ENCODE results near the gene CEP152. TPM values are rescaled to one million over a fixed set of nuclear protein-coding genes. Genes with fewer than 3 reads are reported as not detected.

Gene CEP152
- 1.1 and 1.6 TPM in 2 replicates for total RNA-seq

GRCh38 chr15:48810414-48811324 is at the start of gene CEP152:
CEP152 (minus strand) TSS chr15:48811069; CDS start chr15:48805649, 5,420 bp downstream.

Other genes with a start within 250 kb of the CEP152 start
- 129 and 130 TPM in 2 replicates for gene FBN1, start 165.4 kb downstream of the CEP152 start, total RNA-seq
- 163 and 203 TPM in 2 replicates for gene EID1, start 67.1 kb upstream of the CEP152 start, total RNA-seq
- 0.11 and 0.34 TPM in 2 replicates for gene SHC4, start 152.8 kb upstream of the CEP152 start, total RNA-seq
- gene SECISBP2L, start 235.4 kb upstream of the CEP152 start, total RNA-seq: 22.8 and 37.6 TPM in 2 replicates